A549 (cell line): ENCODE measurements around the gene RTEL1. TPM values are rescaled to one million over a fixed set of nuclear protein-coding genes. Genes with fewer than 3 reads are reported as not detected.

Experiments
- ATAC-seq, 2 experiments: fragments of 200-7000 bp in 1 of 2; fragments of >200 bp in 1 of 2; cut with Nextera tagmentation in 1 of 2; cut with Tn5 transposase in 1 of 2; 3 replicates each; pipeline versions ENCODE4 v1.8.0 to v1.9.1; 2018 to 2020; ENCODE audit warnings: mild to moderate bottlenecking in 1 of 2, moderate library complexity in 1 of 2
- CTCF ChIA-PET: fragments of 300-600 bp; sonication (Branson Sonifier 250); formaldehyde crosslinking; extraction: SDS; loops from one replicate; lab custom pipeline; 2021; ENCODE audit warnings: antibody characterized with exemption, inconsistent platforms; lab: Yijun Ruan, JAX
- POLR2A ChIA-PET: fragments of 350-600 bp; formaldehyde crosslinking; extraction: SDS; loops from one replicate; lab custom pipeline; 2021; ENCODE audit warnings: antibody characterized with exemption, inconsistent platforms; lab: Yijun Ruan, JAX
- DNase-seq, 2 experiments: peaks; one replicate each; pipeline versions ENCODE4 v3.0.0 to v3.0.0-alpha.2; 2011 to 2016; ENCODE audit warnings: low read depth in 1 of 2, low spot score in 1 of 2
- FAIRE-seq: peaks from 2 replicates; lab custom pipeline; 2011; peaks lifted over from hg19 to GRCh38; lab: Jason Lieb, UNC
- H3K27ac ChIP-seq, 2 experiments: fragments of >200 bp; sonication (Bioruptor Twin); formaldehyde crosslinking; 3 replicates each; pipeline ENCODE4 v1.5.1; 2016 to 2017
- H3K4me1 ChIP-seq: fragments of >200 bp; sonication (Bioruptor Twin); formaldehyde crosslinking; 3 replicates; pipeline ENCODE4 v1.6.1; 2016
- H3K4me2 ChIP-seq: fragments of >200 bp; sonication (Bioruptor Twin); formaldehyde crosslinking; 3 replicates; pipeline ENCODE4 v1.6.1; 2016
- H3K4me3 ChIP-seq: fragments of >200 bp; sonication (Bioruptor Twin); formaldehyde crosslinking; 3 replicates; pipeline ENCODE4 v1.5.1; 2016
- H3K9me3 ChIP-seq: fragments of >200 bp; sonication (Bioruptor Twin); formaldehyde crosslinking; 3 replicates; pipeline ENCODE4 v1.6.1; 2016
- BHLHE40 ChIP-seq: IDR thresholded peaks from 2 replicates; pipeline ENCODE4 v1.6.1; 2012; ENCODE audit warnings: low read depth, low read length, inconsistent platforms
- CBX8 ChIP-seq: fragments of 200-600 bp; sonication (generic); IDR thresholded peaks from 2 replicates; pipeline ENCODE4 v1.6.1; 2016
- EHF ChIP-seq: fragments of 250-450 bp; sonication (Bioruptor Pico); IDR thresholded peaks from 2 replicates; pipeline ENCODE4 v1.5.0; 2020; ENCODE audit warnings: mild to moderate bottlenecking
- GATA3 ChIP-seq: IDR thresholded peaks from 2 replicates; pipeline ENCODE4 v1.6.1; 2012; ENCODE audit warnings: borderline replicate concordance
- HDAC2 ChIP-seq: fragments of 200-600 bp; sonication (generic); IDR thresholded peaks from 2 replicates; pipeline ENCODE4 v1.6.1; 2016
- HOXB13 ChIP-seq: fragments of 250-450 bp; sonication (Bioruptor Pico); IDR thresholded peaks from 2 replicates; pipeline ENCODE4 v1.5.0; 2020; ENCODE audit warnings: low read depth, mild to moderate bottlenecking, moderate library complexity
- JUN ChIP-seq, 2 experiments: fragments of >200 bp; sonication (Bioruptor Twin); formaldehyde crosslinking; IDR thresholded peaks; 2 replicates in 1 of 2; 3 replicates in 1 of 2; pipeline ENCODE4 v1.6.1; 2016 to 2017
- KDM5A ChIP-seq: fragments of 200-600 bp; sonication (generic); IDR thresholded peaks from 2 replicates; pipeline ENCODE4 v1.6.1; 2016; ENCODE audit warnings: antibody characterized with exemption, mild to moderate bottlenecking
- PHF8 ChIP-seq: fragments of 200-600 bp; sonication (generic); IDR thresholded peaks from 2 replicates; pipeline ENCODE4 v1.6.1; 2016; ENCODE audit warnings: low read depth, mild to moderate bottlenecking, antibody characterized with exemption, moderate library complexity, borderline replicate concordance
- POLR2A ChIP-seq: IDR thresholded peaks from 2 replicates; pipeline ENCODE4 v1.6.1; 2012; ENCODE audit warnings: mild to moderate bottlenecking, low read length
- RCOR1 ChIP-seq: fragments of 150-350 bp; IDR thresholded peaks from 2 replicates; pipeline ENCODE4 v1.6.1; 2014; ENCODE audit warnings: antibody characterized with exemption, low read length, low read depth
- RFX5 ChIP-seq: fragments of 450-650 bp; IDR thresholded peaks from 2 replicates; pipeline ENCODE4 v1.7.1; 2014; ENCODE audit warnings: antibody characterized with exemption, mild to moderate bottlenecking, moderate library complexity
- RNF2 ChIP-seq: fragments of 200-600 bp; sonication (generic); IDR thresholded peaks from 2 replicates; pipeline ENCODE4 v1.6.1; 2016; ENCODE audit warnings: low read depth, mild to moderate bottlenecking, antibody characterized with exemption, moderate library complexity, borderline replicate concordance
- ZC3H11A ChIP-seq: fragments of 450-650 bp; IDR thresholded peaks from 2 replicates; pipeline ENCODE4 v1.6.1; 2014; ENCODE audit warnings: antibody characterized with exemption, mild to moderate bottlenecking
- WGBS: methylation state at CpG from one replicate; pipeline ENCODE4 v1.1.6; 2017; ENCODE audit errors: missing lambda C conversion rate; 5-methylcytosine and 5-hydroxymethylcytosine counted together
- polyA plus RNA-seq, 4 experiments: library from polyadenylated mRNA; depleted of rRNA in 3 of 4; stranded (reverse); fragments of >200 nt; fragmentation: RNase III in 1 of 4; extraction: RNeasy Plus Mini Kit Qiagen cat#74134 plus additional on column Dnase treatment in 1 of 4; gene quantifications; 2 replicates in 3 of 4; 3 replicates in 1 of 4; pipeline ENCODE4 v1.2.3, GENCODE V29; 2011 to 2017
- TF ChIP-seq, protein P1 (sequence below): fragments of 450-650 bp; IDR thresholded peaks from 2 replicates; pipeline ENCODE4 v1.6.1; 2014; ENCODE audit warnings: antibody characterized with exemption
- TF ChIP-seq, protein P2 (sequence below): fragments of 200-600 bp; sonication (generic); IDR thresholded peaks from 2 replicates; pipeline ENCODE4 v1.6.1; 2016; ENCODE audit warnings: antibody characterized with exemption, mild to moderate bottlenecking, moderate library complexity
- TF ChIP-seq, protein P3 (sequence below): IDR thresholded peaks from 2 replicates; pipeline ENCODE4 v1.6.1; 2012; ENCODE audit warnings: low read depth, borderline replicate concordance
- TF ChIP-seq, protein P4 (sequence below): fragments of 250-450 bp; sonication (Bioruptor Pico); IDR thresholded peaks from 2 replicates; pipeline ENCODE4 v1.5.0; 2021; ENCODE audit warnings: mild to moderate bottlenecking, moderate library complexity, borderline replicate concordance

RTEL1 gene
- polyA plus RNA-seq, 2 of the 4 experiments (the other 2 are of a cell fraction) = 11.3 to 12.6 TPM

DNA sequence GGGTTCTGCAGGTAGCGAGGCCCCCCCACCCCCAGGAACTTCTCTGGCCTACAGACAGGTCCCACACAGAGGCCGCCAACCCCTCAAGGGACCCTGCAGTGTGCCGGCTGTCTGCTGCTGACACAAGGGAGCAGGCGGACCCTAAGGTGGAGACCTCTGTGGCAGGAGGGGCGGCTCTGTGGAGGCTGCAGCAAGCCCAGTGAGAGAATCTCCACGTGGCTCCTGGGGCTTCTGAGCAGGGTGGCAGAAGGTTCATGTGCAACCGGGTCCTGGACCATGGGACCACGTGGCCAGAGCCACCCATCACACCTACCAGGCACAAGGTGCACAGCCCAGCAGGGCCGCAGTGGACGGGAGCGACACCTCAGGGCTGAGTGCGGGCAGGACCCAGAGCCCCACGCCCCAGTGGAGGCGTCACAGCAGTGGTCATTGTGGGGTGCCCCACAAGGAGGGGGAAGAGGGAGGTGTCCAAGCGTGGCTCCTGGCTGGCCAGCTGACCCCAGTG is 45.4 kb downstream of the RTEL1 start (continued):
- TF ChIP-seq BHLHE40 = no peak

DNA sequence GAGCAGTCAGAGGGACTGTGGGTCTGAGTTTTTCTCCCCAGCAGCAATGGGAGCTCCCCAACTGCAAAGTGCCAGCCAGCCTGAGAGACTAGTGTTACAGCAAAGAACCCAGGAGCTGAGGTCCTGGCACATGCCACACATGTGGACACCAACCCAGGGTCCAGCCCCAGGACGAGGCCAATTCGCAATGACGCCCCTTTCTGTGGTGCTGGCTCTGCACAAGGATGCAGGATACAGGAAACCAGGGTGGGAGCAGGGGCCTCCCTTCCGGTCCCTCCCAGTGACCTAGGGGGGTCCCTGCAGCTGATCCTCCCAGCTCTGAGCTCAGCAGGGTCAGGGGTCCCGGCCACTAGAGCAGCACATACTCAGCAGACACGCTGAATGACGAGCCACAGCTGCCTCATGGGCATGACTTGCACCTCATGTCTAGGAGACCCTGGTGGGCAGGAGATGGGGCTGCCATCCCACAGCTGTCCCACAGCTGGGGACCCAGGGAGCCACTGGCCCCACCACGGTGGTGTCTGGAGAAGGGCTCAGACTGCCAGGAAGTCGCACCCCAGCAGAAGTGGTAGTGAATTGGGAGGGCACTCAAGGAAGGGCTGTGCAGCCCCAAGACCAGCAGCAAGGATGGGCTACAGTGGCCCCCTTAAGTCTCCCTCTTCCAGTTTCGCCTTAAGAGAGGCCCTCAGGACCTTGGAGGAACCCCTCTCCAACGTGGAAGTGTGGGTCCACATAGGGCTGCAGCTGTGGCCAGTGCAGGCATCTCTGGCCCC is 46.0 kb downstream of the RTEL1 start:
- H3K4me2 ChIP-seq = no peak overlapping the region
- no peak overlapping the region for H3K4me3 ChIP-seq
- FAIRE-seq = no peak
- TF ChIP-seq GATA3 (no peak), RNF2 (no peak), RFX5 (no peak), HOXB13 (no peak), ZC3H11A (no peak), JUN (IDR thresholded peaks at IDR 0.05) (no peak), POLR2A (no peak), PHF8 (no peak), CBX8 (no peak), RCOR1 (no peak), KDM5A (no peak), EHF (no peak), HDAC2 (no peak)
- TF ChIP-seq, protein P1, sequence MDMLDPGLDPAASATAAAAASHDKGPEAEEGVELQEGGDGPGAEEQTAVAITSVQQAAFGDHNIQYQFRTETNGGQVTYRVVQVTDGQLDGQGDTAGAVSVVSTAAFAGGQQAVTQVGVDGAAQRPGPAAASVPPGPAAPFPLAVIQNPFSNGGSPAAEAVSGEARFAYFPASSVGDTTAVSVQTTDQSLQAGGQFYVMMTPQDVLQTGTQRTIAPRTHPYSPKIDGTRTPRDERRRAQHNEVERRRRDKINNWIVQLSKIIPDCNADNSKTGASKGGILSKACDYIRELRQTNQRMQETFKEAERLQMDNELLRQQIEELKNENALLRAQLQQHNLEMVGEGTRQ = no peak
- TF ChIP-seq, protein P2, sequence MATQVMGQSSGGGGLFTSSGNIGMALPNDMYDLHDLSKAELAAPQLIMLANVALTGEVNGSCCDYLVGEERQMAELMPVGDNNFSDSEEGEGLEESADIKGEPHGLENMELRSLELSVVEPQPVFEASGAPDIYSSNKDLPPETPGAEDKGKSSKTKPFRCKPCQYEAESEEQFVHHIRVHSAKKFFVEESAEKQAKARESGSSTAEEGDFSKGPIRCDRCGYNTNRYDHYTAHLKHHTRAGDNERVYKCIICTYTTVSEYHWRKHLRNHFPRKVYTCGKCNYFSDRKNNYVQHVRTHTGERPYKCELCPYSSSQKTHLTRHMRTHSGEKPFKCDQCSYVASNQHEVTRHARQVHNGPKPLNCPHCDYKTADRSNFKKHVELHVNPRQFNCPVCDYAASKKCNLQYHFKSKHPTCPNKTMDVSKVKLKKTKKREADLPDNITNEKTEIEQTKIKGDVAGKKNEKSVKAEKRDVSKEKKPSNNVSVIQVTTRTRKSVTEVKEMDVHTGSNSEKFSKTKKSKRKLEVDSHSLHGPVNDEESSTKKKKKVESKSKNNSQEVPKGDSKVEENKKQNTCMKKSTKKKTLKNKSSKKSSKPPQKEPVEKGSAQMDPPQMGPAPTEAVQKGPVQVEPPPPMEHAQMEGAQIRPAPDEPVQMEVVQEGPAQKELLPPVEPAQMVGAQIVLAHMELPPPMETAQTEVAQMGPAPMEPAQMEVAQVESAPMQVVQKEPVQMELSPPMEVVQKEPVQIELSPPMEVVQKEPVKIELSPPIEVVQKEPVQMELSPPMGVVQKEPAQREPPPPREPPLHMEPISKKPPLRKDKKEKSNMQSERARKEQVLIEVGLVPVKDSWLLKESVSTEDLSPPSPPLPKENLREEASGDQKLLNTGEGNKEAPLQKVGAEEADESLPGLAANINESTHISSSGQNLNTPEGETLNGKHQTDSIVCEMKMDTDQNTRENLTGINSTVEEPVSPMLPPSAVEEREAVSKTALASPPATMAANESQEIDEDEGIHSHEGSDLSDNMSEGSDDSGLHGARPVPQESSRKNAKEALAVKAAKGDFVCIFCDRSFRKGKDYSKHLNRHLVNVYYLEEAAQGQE = no peak
- TF ChIP-seq, protein P3, sequence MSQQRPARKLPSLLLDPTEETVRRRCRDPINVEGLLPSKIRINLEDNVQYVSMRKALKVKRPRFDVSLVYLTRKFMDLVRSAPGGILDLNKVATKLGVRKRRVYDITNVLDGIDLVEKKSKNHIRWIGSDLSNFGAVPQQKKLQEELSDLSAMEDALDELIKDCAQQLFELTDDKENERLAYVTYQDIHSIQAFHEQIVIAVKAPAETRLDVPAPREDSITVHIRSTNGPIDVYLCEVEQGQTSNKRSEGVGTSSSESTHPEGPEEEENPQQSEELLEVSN = no peak
- TF ChIP-seq, protein P4, sequence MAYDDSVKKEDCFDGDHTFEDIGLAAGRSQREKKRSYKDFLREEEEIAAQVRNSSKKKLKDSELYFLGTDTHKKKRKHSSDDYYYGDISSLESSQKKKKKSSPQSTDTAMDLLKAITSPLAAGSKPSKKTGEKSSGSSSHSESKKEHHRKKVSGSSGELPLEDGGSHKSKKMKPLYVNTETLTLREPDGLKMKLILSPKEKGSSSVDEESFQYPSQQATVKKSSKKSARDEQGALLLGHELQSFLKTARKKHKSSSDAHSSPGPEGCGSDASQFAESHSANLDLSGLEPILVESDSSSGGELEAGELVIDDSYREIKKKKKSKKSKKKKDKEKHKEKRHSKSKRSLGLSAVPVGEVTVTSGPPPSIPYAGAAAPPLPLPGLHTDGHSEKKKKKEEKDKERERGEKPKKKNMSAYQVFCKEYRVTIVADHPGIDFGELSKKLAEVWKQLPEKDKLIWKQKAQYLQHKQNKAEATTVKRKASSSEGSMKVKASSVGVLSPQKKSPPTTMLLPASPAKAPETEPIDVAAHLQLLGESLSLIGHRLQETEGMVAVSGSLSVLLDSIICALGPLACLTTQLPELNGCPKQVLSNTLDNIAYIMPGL (CRISPR knock-in tag) = no peak
- DNase-seq = no peak
- 97% methylated on average over 9 of the region's 11 CpGs for WGBS
- no peaks in the 10 kb centered on the region for H3K9me3 ChIP-seq
- ATAC-seq = no peak
- peaks cover 31% of the 10 kb centered on the region for H3K4me1 ChIP-seq
- CTCF ChIA-PET = interaction anchor here (0.7 to 1.6 kb wide), 5 partner anchors 12 to 270 kb away, joined by 3 to 7 read pairs (median 3); partner anchors contain the start of gene PTK6
- no peak overlapping the region for H3K27ac ChIP-seq
- POLR2A ChIA-PET = no interaction called here
